ENCODE measurements around the gene KATNA1.
"Not testable (repeated sequence)": the region's sequence is repeated elsewhere in the genome, so short reads cannot be mapped to it uniquely, and the experiment has no call there.

KATNA1 gene

GRCh38 chr6:149648148-149649145 lies at the start of gene KATNA1:
Gene KATNA1 (minus strand): TSS chr6:149648714. CDS start chr6:149638547, 10,167 bp downstream.
- peak; percentile 62 for DNase-seq

- DNase-seq = no peak
These were observed 49.7 kb upstream of the KATNA1 start for GRCh38 chr6:149698175-149698574.

- DNase-seq = no peak
These were observed 48.4 kb upstream of the KATNA1 start for GRCh38 chr6:149696901-149697300.

- no peak for DNase-seq
These were observed 46.4 kb upstream of the KATNA1 start for GRCh38 chr6:149694921-149695320.

- no peak for DNase-seq
These were observed 42.7 kb upstream of the KATNA1 start for GRCh38 chr6:149691201-149691600.

- no peak for DNase-seq
These were observed 37.7 kb upstream of the KATNA1 start for GRCh38 chr6:149686230-149686629.

- DNase-seq = no peak
These were observed 34.8 kb upstream of the KATNA1 start for GRCh38 chr6:149683256-149683859.

GRCh38 chr6:149681845-149682244 lies 33.3 kb upstream of the KATNA1 start:
- DNase-seq = not testable (repeated sequence)

- no peak for DNase-seq
These were observed 32.7 kb upstream of the KATNA1 start for GRCh38 chr6:149681209-149681608.

GRCh38 chr6:149680503-149680902 lies 32.0 kb upstream of the KATNA1 start:
- DNase-seq = no peak

- DNase-seq = not testable (repeated sequence)
These were observed 23.8 kb upstream of the KATNA1 start for GRCh38 chr6:149672265-149672664.

GRCh38 chr6:149660028-149660427 lies 11.5 kb upstream of the KATNA1 start:
- DNase-seq = no peak

- no peak for DNase-seq
These were observed 8.9 kb upstream of the KATNA1 start for GRCh38 chr6:149657441-149657840.

- no peak for DNase-seq
These were observed 2.5 kb upstream of the KATNA1 start for GRCh38 chr6:149651056-149651455.

GRCh38 chr6:149646599-149646998 lies 1.9 kb downstream of the KATNA1 start:
- DNase-seq = no peak

GRCh38 chr6:149642829-149643580 lies 5.5 kb downstream of the KATNA1 start:
- DNase-seq = no peak

- no peak for DNase-seq
These were observed 12.4 kb downstream of the KATNA1 start for GRCh38 chr6:149636124-149636523.

- DNase-seq = no peak
These were observed 14.2 kb downstream of the KATNA1 start for GRCh38 chr6:149634315-149634714.

GRCh38 chr6:149628875-149629510 lies 19.5 kb downstream of the KATNA1 start:
- no peak for DNase-seq

GRCh38 chr6:149627672-149628071 lies 20.8 kb downstream of the KATNA1 start:
- no peak for DNase-seq

- no peak for DNase-seq
These were observed 32.7 kb downstream of the KATNA1 start for GRCh38 chr6:149615805-149616204.

GRCh38 chr6:149614337-149614736 lies 34.2 kb downstream of the KATNA1 start:
- DNase-seq = no peak

Measured in GOT3 (cell line).